ENCODE results near the gene UTP20.
A peak's percentile ranks its signal among the peaks of the same experiment; 100 is the strongest.

The UTP20 gene

DNA sequence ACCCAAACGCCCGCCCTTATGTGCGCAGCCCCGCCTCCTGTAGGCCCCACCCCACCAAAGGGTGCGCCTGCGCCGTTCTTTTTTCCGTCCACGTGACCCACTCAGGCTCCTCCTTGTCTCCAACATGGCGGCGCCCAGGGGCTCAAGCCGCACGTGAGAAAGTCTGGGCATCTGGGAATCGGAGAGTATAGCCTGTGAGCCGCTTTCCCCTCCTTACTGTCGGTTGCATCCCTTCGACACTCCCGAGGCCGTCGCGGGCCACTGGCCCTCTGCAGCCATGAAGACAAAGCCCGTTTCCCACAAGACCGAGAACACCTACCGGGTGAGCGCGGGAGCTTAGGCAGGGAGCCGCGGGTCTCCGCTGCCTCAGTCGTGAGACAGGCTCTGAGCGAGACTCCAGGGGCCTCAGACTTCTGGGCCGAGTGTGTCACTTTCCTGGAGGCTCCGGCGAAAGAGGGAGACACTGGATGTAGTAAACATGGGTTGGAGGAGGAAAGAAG lies at the start of gene UTP20:
UTP20 (plus strand) TSS at position 100 of the 500 bp plus-strand sequence; CDS start at position 278, 178 bp downstream.
- H2AFZ ChIP-seq (ENCODE audit: low read depth): peak within 1 kb of the TSS; percentile 98
- no peak for TF ChIP-seq CTCF (conservative IDR thresholded peaks at IDR 0.05; ENCODE audit: low read depth, low read length)
- H3K79me2 ChIP-seq (ENCODE audit: insufficient read depth, low read depth): peaks cover 17% of the 10 kb centered on the region; the same call in 1 of the 2 replicates
- no peak within 1 kb of the TSS for H3K4me3 ChIP-seq (IDR thresholded peaks at IDR 0.05; ENCODE audit: insufficient read depth, low read depth, low read length)
- peak within 1 kb of the TSS; percentile 76 for H3K4me2 ChIP-seq
- H3K27ac ChIP-seq: peak within 1 kb of the TSS; percentile 51
- H4K20me1 ChIP-seq (ENCODE audit: insufficient read depth): no peaks in the 10 kb centered on the region
- H3K4me1 ChIP-seq (ENCODE audit: low read depth, poor library complexity, severe bottlenecking): peaks cover 11% of the 10 kb centered on the region
- H3K9ac ChIP-seq: peak within 1 kb of the TSS; percentile 85
- H3K27me3 ChIP-seq (ENCODE audit: insufficient read depth, low read depth): no peaks in the 10 kb centered on the region
- no peaks in the 10 kb centered on the region for H3K36me3 ChIP-seq (ENCODE audit: insufficient read depth)

- no peaks in the 10 kb centered on the region for H3K36me3 ChIP-seq (ENCODE audit: insufficient read depth)
- no peak overlapping the region for H3K4me2 ChIP-seq
- H3K9ac ChIP-seq: no peak overlapping the region
- H3K4me3 ChIP-seq (IDR thresholded peaks at IDR 0.05; ENCODE audit: insufficient read depth, low read depth, low read length): no peak overlapping the region
- no peaks in the 10 kb centered on the region for H3K4me1 ChIP-seq (ENCODE audit: low read depth, poor library complexity, severe bottlenecking)
- no peak for TF ChIP-seq CTCF (conservative IDR thresholded peaks at IDR 0.05; ENCODE audit: low read depth, low read length)
- no peaks in the 10 kb centered on the region for H3K79me2 ChIP-seq (ENCODE audit: insufficient read depth, low read depth)
- no peaks in the 10 kb centered on the region for H4K20me1 ChIP-seq (ENCODE audit: insufficient read depth)
- H3K27me3 ChIP-seq (ENCODE audit: insufficient read depth, low read depth): no peaks in the 10 kb centered on the region
- H2AFZ ChIP-seq (ENCODE audit: low read depth): no peak overlapping the region
- H3K27ac ChIP-seq: no peak overlapping the region
These were observed 49.4 kb upstream of the UTP20 start for GRCh38 chr12:101230547-101230946.

- H3K4me1 ChIP-seq (ENCODE audit: low read depth, poor library complexity, severe bottlenecking): no peaks in the 10 kb centered on the region
- no peak overlapping the region for H3K27ac ChIP-seq
- no peak overlapping the region for H3K4me3 ChIP-seq (IDR thresholded peaks at IDR 0.05; ENCODE audit: insufficient read depth, low read depth, low read length)
- H3K4me2 ChIP-seq: no peak overlapping the region
- no peak overlapping the region for H2AFZ ChIP-seq (ENCODE audit: low read depth)
- no peak for TF ChIP-seq CTCF (conservative IDR thresholded peaks at IDR 0.05; ENCODE audit: low read depth, low read length)
- no peaks in the 10 kb centered on the region for H4K20me1 ChIP-seq (ENCODE audit: insufficient read depth)
- no peaks in the 10 kb centered on the region for H3K79me2 ChIP-seq (ENCODE audit: insufficient read depth, low read depth)
- H3K9ac ChIP-seq: no peak overlapping the region
- no peaks in the 10 kb centered on the region for H3K27me3 ChIP-seq (ENCODE audit: insufficient read depth, low read depth)
- H3K36me3 ChIP-seq (ENCODE audit: insufficient read depth): no peaks in the 10 kb centered on the region
These were observed 48.3 kb upstream of the UTP20 start for GRCh38 chr12:101231636-101232035.

GRCh38 chr12:101235686-101236085 lies 44.2 kb upstream of the UTP20 start:
- Histone ChIP-seq H3K27ac (no peak overlapping the region), H3K4me1 (ENCODE audit: low read depth, poor library complexity, severe bottlenecking) (no peaks in the 10 kb centered on the region), H2AFZ (ENCODE audit: low read depth) (no peak overlapping the region), H3K79me2 (ENCODE audit: insufficient read depth, low read depth) (no peaks in the 10 kb centered on the region), H3K4me3 (IDR thresholded peaks at IDR 0.05; ENCODE audit: insufficient read depth, low read depth, low read length) (no peak overlapping the region), H3K9ac (no peak overlapping the region), H3K36me3 (ENCODE audit: insufficient read depth) (no peaks in the 10 kb centered on the region), H3K27me3 (ENCODE audit: insufficient read depth, low read depth) (no peaks in the 10 kb centered on the region), H4K20me1 (ENCODE audit: insufficient read depth) (no peaks in the 10 kb centered on the region), H3K4me2 (no peak overlapping the region)
- TF ChIP-seq CTCF (conservative IDR thresholded peaks at IDR 0.05; ENCODE audit: low read depth, low read length): no peak

All from KMS-11 (cell line).